Sigmoid colon (tissue), 7 donors: Measurements from ENCODE around the gene ACSL6. TPM values are rescaled to one million over a fixed set of nuclear protein-coding genes. Genes with fewer than 3 reads are reported as not detected.

ENCODE experiments used
- DNase-seq: peaks from one replicate; pipeline ENCODE4 v3.0.0-alpha.2; 2019
- H3K27ac ChIP-seq, 4 donors: fragments of 200-600 bp; sonication (generic); one replicate each; pipeline ENCODE4 v1.5.1; 2016 to 2019; ENCODE audit warnings: mild to moderate bottlenecking in 1 of 4
- H3K27me3 ChIP-seq, 3 donors: fragments of 200-600 bp; sonication (generic); one replicate each; pipeline ENCODE4 v1.5.1; 2019; ENCODE audit warnings: mild to moderate bottlenecking in 1 of 3
- H3K36me3 ChIP-seq, 4 donors: fragments of 200-600 bp; sonication (generic); one replicate each; pipeline ENCODE4 v1.5.1; 2016 to 2019
- H3K4me1 ChIP-seq, 4 donors: fragments of 200-600 bp; sonication (generic); one replicate each; pipeline ENCODE4 v1.5.1; 2017 to 2019
- H3K4me3 ChIP-seq, 4 donors: fragments of 200-600 bp; sonication (generic); one replicate each; pipeline ENCODE4 v1.5.1; 2017 to 2019; ENCODE audit warnings: mild to moderate bottlenecking in 2 of 4, moderate library complexity in 1 of 4
- H3K9me3 ChIP-seq, 4 donors: fragments of 200-600 bp in 3 of 4; sonication (generic) in 3 of 4; one replicate each; pipeline versions ENCODE4 v1.5.1 to v1.6.1; 2013 to 2019
- CTCF ChIP-seq, 4 experiments: fragments of 450-650 bp in 3 of 4; fragments of 200-600 bp in 1 of 4; IDR thresholded peaks; one replicate each; pipeline ENCODE4 v1.5.1; 2016 to 2019; ENCODE audit warnings: antibody characterized with exemption in 4 of 4, mild to moderate bottlenecking in 3 of 4, moderate library complexity in 2 of 4
- EP300 ChIP-seq, 4 donors: sonication (generic); formaldehyde crosslinking; IDR thresholded peaks; one replicate each; pipeline ENCODE4 v1.6.1; 2017; ENCODE audit warnings: antibody characterized with exemption in 4 of 4
- POLR2A ChIP-seq, 2 donors: fragments of 450-650 bp; IDR thresholded peaks; one replicate each; pipeline ENCODE4 v1.6.1; 2016; ENCODE audit warnings: antibody characterized with exemption in 2 of 2, mild to moderate bottlenecking in 2 of 2, moderate library complexity in 2 of 2
- POLR2AphosphoS5 ChIP-seq, 4 donors: sonication (generic); formaldehyde crosslinking; IDR thresholded peaks; one replicate each; pipeline ENCODE4 v1.6.1; 2017; ENCODE audit warnings: antibody characterized with exemption in 4 of 4
- WGBS, 2 donors: extraction: QIAGEN DNeasy Blood & Tissue Kit; methylation state at CpG; one replicate each; pipeline ENCODE4 v1.1.7; 2013; 5-methylcytosine and 5-hydroxymethylcytosine counted together
- intact Hi-C: fragments of 100-400 bp; cut with DNase I; formaldehyde crosslinking; loops from one replicate; pipeline ENCODE4 v1.15.1; 2023
- polyA plus RNA-seq, 3 donors: library from polyadenylated mRNA; stranded (reverse); fragments of 200-250 nt; gene quantifications; one replicate each; pipeline ENCODE4 v1.2.3, GENCODE V29; 2013
- total RNA-seq, 4 donors: library from RNA; depleted of rRNA; stranded (reverse); fragments of >200 nt; gene quantifications; one replicate each; pipeline ENCODE4 v1.1.0, GENCODE V29; 2016
- donor health status: healthy with polysubstance abuse.
- donor health status: Bipolar disorder and iron deficiency.
- donor health status: healthy.

The ACSL6 gene
- total and polyA plus RNA-seq, 7 donors = 0.16 to 5.5 (median 1.8) TPM; not detected in 2

DNA sequence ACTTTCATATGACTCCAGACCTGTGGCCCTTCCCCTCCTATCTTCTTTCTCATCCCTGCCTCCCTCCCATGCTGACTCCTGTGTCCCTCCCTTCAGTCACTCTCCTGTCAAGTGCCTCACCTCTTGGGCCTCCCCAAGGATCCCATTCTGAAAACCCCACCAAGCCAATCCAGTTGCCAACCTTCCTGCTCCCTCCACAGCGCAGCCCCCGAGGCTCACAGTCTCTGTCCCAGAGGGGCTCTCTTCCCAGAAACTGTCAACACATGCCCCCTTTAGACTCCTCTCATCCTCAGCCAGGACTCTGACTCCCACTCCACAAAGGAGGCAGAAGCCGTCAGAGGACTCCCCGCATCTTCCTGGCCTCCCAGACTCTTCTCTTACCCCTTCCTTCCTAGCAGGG lies 30.8 kb downstream of the ACSL6 start:
- Histone ChIP-seq H3K9me3 (no peaks in the 10 kb centered on the region), H3K4me3 (no peak overlapping the region), H3K27me3 (no peaks in the 10 kb centered on the region), H3K4me1 (peaks cover 0 to 13% (median 5%) of the 10 kb centered on the region in 4 donors), H3K36me3 (no peaks in the 10 kb centered on the region), H3K27ac (no peak overlapping the region)
- TF ChIP-seq POLR2A (IDR thresholded peaks at IDR 0.05) (no peak), EP300 (IDR thresholded peaks at IDR 0.05) (no peak), POLR2AphosphoS5 (IDR thresholded peaks at IDR 0.05) (no peak), CTCF (IDR thresholded peaks at IDR 0.05) (no peak)
- intact Hi-C loops = no loop called here
- peak; percentile 28 for DNase-seq
- 89 to 92% methylated on average over 4 of the region's 4 CpGs for WGBS, 2 donors

DNA sequence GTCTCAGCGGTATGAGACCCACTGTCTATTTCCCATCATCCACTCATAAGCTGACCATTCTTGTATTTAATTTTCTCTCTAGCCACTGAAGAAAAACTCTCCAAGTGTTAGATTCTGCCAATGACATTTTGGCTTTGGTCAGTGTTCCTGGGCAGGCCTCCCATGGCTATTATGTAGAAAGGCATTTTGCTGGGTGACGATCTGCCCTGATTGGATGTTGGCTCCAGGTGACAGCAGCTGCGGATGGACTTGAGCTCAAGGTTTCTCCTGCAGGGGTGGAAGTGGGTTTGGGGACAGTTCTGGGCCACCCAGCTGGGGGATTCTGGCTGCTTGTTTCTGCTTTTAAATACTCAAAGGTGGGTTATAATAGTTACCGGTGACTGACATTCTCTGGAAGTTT lies 31.6 kb downstream of the ACSL6 start:
- H3K36me3 ChIP-seq = no peaks in the 10 kb centered on the region
- no peaks in the 10 kb centered on the region for H3K27me3 ChIP-seq
- intact Hi-C loops = no loop called here
- H3K27ac ChIP-seq = no peak overlapping the region
- peak; percentile 30 for DNase-seq
- H3K9me3 ChIP-seq = no peaks in the 10 kb centered on the region
- H3K4me1 ChIP-seq = peaks cover 0 to 13% (median 5%) of the 10 kb centered on the region in 4 donors
- 74 to 96% methylated on average over 4 of the region's 4 CpGs for WGBS, 2 donors
- TF ChIP-seq CTCF (IDR thresholded peaks at IDR 0.05) (no peak), EP300 (IDR thresholded peaks at IDR 0.05) (no peak), POLR2AphosphoS5 (IDR thresholded peaks at IDR 0.05) (no peak), POLR2A (IDR thresholded peaks at IDR 0.05) (no peak)
- H3K4me3 ChIP-seq = no peak overlapping the region

DNA sequence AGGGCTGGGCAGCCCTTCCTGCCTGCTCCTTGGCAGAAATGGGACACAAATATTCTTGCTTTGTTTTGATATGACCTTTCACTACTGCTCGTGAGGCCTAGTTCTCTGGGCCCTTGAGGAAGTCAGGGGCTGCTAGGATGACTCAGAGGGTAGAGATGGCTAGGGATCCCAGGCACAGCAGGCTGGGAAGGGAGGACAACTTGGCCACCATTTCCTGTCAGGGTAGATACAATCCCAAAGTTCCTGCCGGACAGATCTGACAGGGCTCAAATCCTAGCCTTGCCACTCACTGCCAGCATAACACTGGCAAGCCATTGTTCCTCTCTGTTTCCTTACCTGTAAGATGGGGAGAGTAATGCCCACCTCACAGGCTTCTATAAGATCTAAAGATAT lies 34.2 kb downstream of the ACSL6 start:
- no peak for TF ChIP-seq EP300 (IDR thresholded peaks at IDR 0.05)
- TF ChIP-seq POLR2AphosphoS5 (IDR thresholded peaks at IDR 0.05) = no peak
- TF ChIP-seq CTCF (IDR thresholded peaks at IDR 0.05) = no peak
- TF ChIP-seq POLR2A (IDR thresholded peaks at IDR 0.05) = no peak
- WGBS, 2 donors = 78 to 84% methylated on average over 2 of the region's 2 CpGs
- intact Hi-C loops = no loop called here
- Histone ChIP-seq H3K36me3 (no peaks in the 10 kb centered on the region), H3K9me3 (no peaks in the 10 kb centered on the region), H3K4me3 (no peak overlapping the region), H3K27me3 (no peaks in the 10 kb centered on the region), H3K27ac (no peak overlapping the region), H3K4me1 (no peaks in the 10 kb centered on the region)
- peak; percentile 32 for DNase-seq

GRCh38 chr5:131976414-131977211 lies 34.8 kb downstream of the ACSL6 start:
- no peaks in the 10 kb centered on the region for H3K4me1 ChIP-seq
- no peak for TF ChIP-seq CTCF (IDR thresholded peaks at IDR 0.05)
- no peak for TF ChIP-seq POLR2AphosphoS5 (IDR thresholded peaks at IDR 0.05)
- no peak for TF ChIP-seq POLR2A (IDR thresholded peaks at IDR 0.05)
- no peak for TF ChIP-seq EP300 (IDR thresholded peaks at IDR 0.05)
- peak; percentile 37 for DNase-seq
- no peak overlapping the region for H3K27ac ChIP-seq
- WGBS, 2 donors = 92 to 94% methylated on average over 6 of the region's 6 CpGs
- intact Hi-C loops = no loop called here
- H3K36me3 ChIP-seq = no peaks in the 10 kb centered on the region
- no peak overlapping the region for H3K4me3 ChIP-seq
- no peaks in the 10 kb centered on the region for H3K27me3 ChIP-seq
- no peaks in the 10 kb centered on the region for H3K9me3 ChIP-seq
